SK-N-MC (cell line): ENCODE results near the gene EZH2.

Experiments used
- DNase-seq: peaks from one replicate; pipeline ENCODE4 v3.0.0-alpha.2; 2011; ENCODE audit warnings: low read depth, low spot score
- H3K27ac ChIP-seq: fragments of 200-600 bp; sonication (generic); 2 replicates; pipeline ENCODE4 v1.5.1; 2016; ENCODE audit warnings: mixed run types
- H3K36me3 ChIP-seq: fragments of 200-600 bp; sonication (generic); 2 replicates; pipeline ENCODE4 v1.6.1; 2017; ENCODE audit warnings: antibody characterized with exemption, low read length, mixed read lengths; ENCODE audit not compliant: insufficient read depth
- H3K4me3 ChIP-seq: fragments of 200-600 bp; sonication (generic); 2 replicates; pipeline ENCODE4 v1.5.1; 2016
- H3K9ac ChIP-seq: fragments of 200-600 bp; sonication (generic); 2 replicates; pipeline ENCODE4 v1.8.0; 2017; ENCODE audit warnings: mixed run types, mixed read lengths; ENCODE audit not compliant: insufficient read length
- H3K9me3 ChIP-seq: fragments of 200-600 bp; sonication (generic); 2 replicates; pipeline ENCODE4 v1.6.1; 2017; ENCODE audit warnings: low read depth, mild to moderate bottlenecking, antibody characterized with exemption, low read length, moderate library complexity, mixed read lengths
- EZH2 ChIP-seq: fragments of 200-600 bp; sonication (generic); IDR thresholded peaks from one replicate; pipeline ENCODE4 v1.6.1; 2017; ENCODE audit warnings: antibody characterized with exemption
- FOXP2 ChIP-seq: optimal IDR thresholded peaks from 2 replicates; pipeline ENCODE3; 2011; ENCODE audit warnings: mild to moderate bottlenecking, moderate library complexity; ENCODE audit not compliant: insufficient read depth; ENCODE audit errors: extremely low read length, control extremely low read depth
- POLR2AphosphoS5 ChIP-seq: IDR thresholded peaks from 2 replicates; pipeline ENCODE4 v1.6.1; 2012; ENCODE audit warnings: mild to moderate bottlenecking, low read depth, low read length, borderline replicate concordance

EZH2 gene

GRCh38 chr7:148911626-148912025 lies 27.5 kb upstream of the EZH2 start:
- Histone ChIP-seq H3K9ac (no peak overlapping the region), H3K36me3 (no peaks in the 10 kb centered on the region), H3K9me3 (no peaks in the 10 kb centered on the region), H3K4me3 (no peak overlapping the region), H3K27ac (no peak overlapping the region)
- TF ChIP-seq FOXP2 (no peak), POLR2AphosphoS5 (no peak), EZH2 (no peak)
- no peak for DNase-seq

- TF ChIP-seq EZH2 (no peak), POLR2AphosphoS5 (no peak), FOXP2 (no peak)
- Histone ChIP-seq H3K4me3 (no peak overlapping the region), H3K9ac (no peak overlapping the region), H3K36me3 (no peaks in the 10 kb centered on the region), H3K27ac (no peak overlapping the region), H3K9me3 (no peaks in the 10 kb centered on the region)
- no peak for DNase-seq
Measured at GRCh38 chr7:148909568-148909967, 25.5 kb upstream of the EZH2 start.

- DNase-seq, result no peak
- H3K9me3 ChIP-seq, result no peaks in the 10 kb centered on the region
- no peak overlapping the region for H3K9ac ChIP-seq
- no peak overlapping the region for H3K4me3 ChIP-seq
- no peaks in the 10 kb centered on the region for H3K36me3 ChIP-seq
- no peak for TF ChIP-seq FOXP2
- TF ChIP-seq POLR2AphosphoS5, result no peak
- no peak overlapping the region for H3K27ac ChIP-seq
Measured at GRCh38 chr7:148906707-148907498, 22.8 kb upstream of the EZH2 start.

DNA sequence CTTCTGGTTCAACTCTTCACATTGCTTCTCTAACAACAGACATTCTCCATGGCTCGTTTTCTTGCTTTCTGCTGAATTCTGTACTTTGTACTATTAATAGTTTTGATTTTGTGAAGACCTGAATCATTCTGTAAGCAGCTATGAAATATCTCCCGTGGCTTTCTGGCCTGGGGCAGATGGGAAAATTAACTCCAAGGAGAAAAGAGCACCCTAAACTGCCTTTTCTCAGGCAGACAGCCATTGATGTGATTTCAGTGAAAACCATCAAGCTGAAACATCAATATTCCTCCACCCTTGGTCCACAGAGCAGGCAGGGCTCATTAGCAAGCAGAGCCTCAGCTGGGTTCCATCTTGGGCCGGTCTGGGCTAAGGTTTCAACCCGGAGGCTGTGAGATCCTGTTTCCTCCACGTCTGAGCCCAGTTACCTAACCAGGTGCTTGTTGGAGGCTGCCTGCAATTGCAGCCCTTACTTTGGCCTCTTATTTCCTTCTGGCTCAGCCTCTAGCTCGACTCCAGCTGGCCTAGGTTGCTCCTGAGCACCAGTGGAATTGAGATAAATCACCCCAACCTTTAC lies 21.1 kb upstream of the EZH2 start:
- TF ChIP-seq FOXP2 (no peak), POLR2AphosphoS5 (no peak), EZH2 (no peak)
- H3K27ac ChIP-seq, result peak overlapping the region; percentile 95
- no peak for DNase-seq
- H3K36me3 ChIP-seq, result no peaks in the 10 kb centered on the region
- H3K9ac ChIP-seq, result peak overlapping the region; percentile 70
- no peaks in the 10 kb centered on the region for H3K9me3 ChIP-seq
- peak overlapping the region; percentile 70 for H3K4me3 ChIP-seq

GRCh38 chr7:148903504-148903903 lies 19.4 kb upstream of the EZH2 start:
- no peak for TF ChIP-seq POLR2AphosphoS5
- TF ChIP-seq FOXP2, result no peak
- TF ChIP-seq EZH2, result no peak

DNA sequence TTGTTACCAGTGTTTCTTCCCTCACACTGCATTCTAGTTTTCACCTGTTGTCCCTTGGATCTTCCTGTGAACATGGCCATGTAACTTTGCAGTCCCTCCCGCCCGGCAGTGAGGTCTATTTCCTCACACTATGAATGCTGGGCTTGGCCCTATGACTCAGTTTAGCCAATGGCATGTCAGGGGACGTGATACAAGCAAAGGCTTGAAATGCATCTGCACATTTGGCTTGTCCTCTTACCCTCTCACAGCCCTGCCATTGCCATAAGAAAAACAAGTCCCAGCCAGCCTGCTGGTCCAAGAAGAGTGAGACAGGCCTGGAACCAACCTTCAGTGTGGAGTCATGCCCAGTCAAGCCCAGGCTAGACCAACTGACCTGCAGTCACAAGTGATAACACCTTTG lies 17.1 kb upstream of the EZH2 start:
- TF ChIP-seq POLR2AphosphoS5 (no peak), EZH2 (no peak), FOXP2 (no peak)
- Histone ChIP-seq H3K27ac (no peak overlapping the region), H3K36me3 (no peaks in the 10 kb centered on the region)

More at GRCh38 chr7:148903504-148903903, 19.4 kb upstream of the EZH2 start:
- Histone ChIP-seq H3K9ac (no peak overlapping the region), H3K9me3 (no peaks in the 10 kb centered on the region), H3K36me3 (no peaks in the 10 kb centered on the region), H3K4me3 (no peak overlapping the region), H3K27ac (0 out of 2 replicates have a peak overlapping the region, but pooled peaks have one; percentile 95)
- DNase-seq, result no peak

GRCh38 chr7:148898845-148899484 lies 14.9 kb upstream of the EZH2 start:
- no peak overlapping the region for H3K9ac ChIP-seq
- no peaks in the 10 kb centered on the region for H3K9me3 ChIP-seq
- DNase-seq, result no peak

More for the DNA sequence above, 17.1 kb upstream of the EZH2 start:
- no peak for DNase-seq
- Histone ChIP-seq H3K9ac (no peak overlapping the region), H3K9me3 (no peaks in the 10 kb centered on the region), H3K4me3 (no peak overlapping the region)

GRCh38 chr7:148894591-148894990 lies 10.5 kb upstream of the EZH2 start:
- H3K36me3 ChIP-seq, result no peaks in the 10 kb centered on the region
- DNase-seq, result no peak
- peak overlapping the region; percentile 77; the same call in 1 of the 2 replicates for H3K27ac ChIP-seq
- no peak overlapping the region for H3K9ac ChIP-seq
- TF ChIP-seq FOXP2 (no peak), POLR2AphosphoS5 (no peak), EZH2 (no peak)
- H3K4me3 ChIP-seq, result no peak overlapping the region
- H3K9me3 ChIP-seq, result no peaks in the 10 kb centered on the region

More at GRCh38 chr7:148898845-148899484, 14.9 kb upstream of the EZH2 start:
- Histone ChIP-seq H3K27ac (no peak overlapping the region), H3K36me3 (no peaks in the 10 kb centered on the region), H3K4me3 (no peak overlapping the region)
- TF ChIP-seq FOXP2, result no peak
